ENCODE measurements around the gene MIEF1. TPM values are rescaled to one million over a fixed set of nuclear protein-coding genes. Genes with fewer than 3 reads are reported as not detected.

MIEF1 gene
- total RNA-seq, 4 donors from 2014 or later, result 11.4 to 25.4 (median 12.9) TPM

DNA sequence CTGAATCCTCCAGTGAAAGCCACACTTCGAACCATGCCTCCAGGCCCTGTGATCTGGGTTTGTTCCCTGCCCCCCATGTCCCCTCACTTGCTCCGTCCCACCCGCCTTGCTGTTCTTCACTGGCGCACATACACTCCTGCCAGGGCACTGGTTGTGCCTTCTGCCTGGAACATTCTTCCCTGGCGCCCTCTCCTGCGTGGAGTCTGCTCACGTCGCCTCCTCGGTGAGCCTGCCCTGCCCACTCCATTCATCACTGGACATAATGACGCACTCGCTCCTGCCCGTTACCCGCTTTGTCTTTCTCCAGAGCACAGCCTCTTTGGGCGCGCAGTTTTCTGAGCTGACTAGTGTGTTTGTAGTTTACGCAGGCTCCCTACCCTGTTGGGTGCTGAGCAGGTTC lies 21.0 kb upstream of the MIEF1 start:
- Histone ChIP-seq H3K27ac (no peak overlapping the region), H3K4me1 (no peaks in the 10 kb centered on the region), H3K9me3 (no peaks in the 10 kb centered on the region), H3K36me3 (no peaks in the 10 kb centered on the region), H3K4me3 (no peak overlapping the region), H3K27me3 (no peaks in the 10 kb centered on the region)
- TF ChIP-seq, protein P1, sequence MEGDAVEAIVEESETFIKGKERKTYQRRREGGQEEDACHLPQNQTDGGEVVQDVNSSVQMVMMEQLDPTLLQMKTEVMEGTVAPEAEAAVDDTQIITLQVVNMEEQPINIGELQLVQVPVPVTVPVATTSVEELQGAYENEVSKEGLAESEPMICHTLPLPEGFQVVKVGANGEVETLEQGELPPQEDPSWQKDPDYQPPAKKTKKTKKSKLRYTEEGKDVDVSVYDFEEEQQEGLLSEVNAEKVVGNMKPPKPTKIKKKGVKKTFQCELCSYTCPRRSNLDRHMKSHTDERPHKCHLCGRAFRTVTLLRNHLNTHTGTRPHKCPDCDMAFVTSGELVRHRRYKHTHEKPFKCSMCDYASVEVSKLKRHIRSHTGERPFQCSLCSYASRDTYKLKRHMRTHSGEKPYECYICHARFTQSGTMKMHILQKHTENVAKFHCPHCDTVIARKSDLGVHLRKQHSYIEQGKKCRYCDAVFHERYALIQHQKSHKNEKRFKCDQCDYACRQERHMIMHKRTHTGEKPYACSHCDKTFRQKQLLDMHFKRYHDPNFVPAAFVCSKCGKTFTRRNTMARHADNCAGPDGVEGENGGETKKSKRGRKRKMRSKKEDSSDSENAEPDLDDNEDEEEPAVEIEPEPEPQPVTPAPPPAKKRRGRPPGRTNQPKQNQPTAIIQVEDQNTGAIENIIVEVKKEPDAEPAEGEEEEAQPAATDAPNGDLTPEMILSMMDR (IDR thresholded peaks at IDR 0.05 in 4 of 5, conservative IDR thresholded peaks at IDR 0.05 in 1 of 5), result no peak
- no peak for TF ChIP-seq POLR2A (IDR thresholded peaks at IDR 0.05)
- intact Hi-C loops (cut with DNase I; ENCODE audit: low total_unique reads), result no loop called here
- no peak for DNase-seq
- no peak for ATAC-seq
- in situ Hi-C loops (cut with MboI; ENCODE audit: low sequenced_read_pairs in 4 of 4), result no loop called here

DNA sequence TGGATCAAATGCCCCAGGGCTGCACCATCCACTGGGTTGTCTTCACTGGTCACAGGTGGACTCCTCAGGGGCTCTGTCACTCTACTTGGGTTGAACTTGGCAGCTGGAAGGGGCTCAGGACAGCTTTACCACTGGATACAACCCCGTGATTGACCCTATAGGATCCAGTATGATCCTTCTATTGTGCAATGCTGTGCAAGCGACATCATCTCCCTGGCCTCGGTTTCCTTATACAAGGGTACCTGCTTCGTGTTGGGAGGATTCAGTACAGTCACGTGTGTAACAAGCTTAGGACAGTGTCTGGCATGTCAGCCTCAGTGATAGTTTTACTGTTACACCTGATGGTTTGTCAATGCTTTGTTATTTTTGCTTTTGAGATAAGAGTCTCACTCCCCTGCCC lies 20.5 kb upstream of the MIEF1 start:
- no peaks in the 10 kb centered on the region for H3K36me3 ChIP-seq
- TF ChIP-seq, protein P1 (IDR thresholded peaks at IDR 0.05 in 4 of 5, conservative IDR thresholded peaks at IDR 0.05 in 1 of 5), result no peak
- no peak for TF ChIP-seq POLR2A (IDR thresholded peaks at IDR 0.05)
- no peak overlapping the region for H3K4me3 ChIP-seq
- ATAC-seq (no peak), DNase-seq (no peak)
- in situ Hi-C loops (cut with MboI; ENCODE audit: low sequenced_read_pairs in 4 of 4) (no loop called here), intact Hi-C loops (cut with DNase I; ENCODE audit: low total_unique reads) (no loop called here)
- no peaks in the 10 kb centered on the region for H3K4me1 ChIP-seq
- no peak overlapping the region for H3K27ac ChIP-seq
- no peaks in the 10 kb centered on the region for H3K27me3 ChIP-seq
- no peaks in the 10 kb centered on the region for H3K9me3 ChIP-seq

DNA sequence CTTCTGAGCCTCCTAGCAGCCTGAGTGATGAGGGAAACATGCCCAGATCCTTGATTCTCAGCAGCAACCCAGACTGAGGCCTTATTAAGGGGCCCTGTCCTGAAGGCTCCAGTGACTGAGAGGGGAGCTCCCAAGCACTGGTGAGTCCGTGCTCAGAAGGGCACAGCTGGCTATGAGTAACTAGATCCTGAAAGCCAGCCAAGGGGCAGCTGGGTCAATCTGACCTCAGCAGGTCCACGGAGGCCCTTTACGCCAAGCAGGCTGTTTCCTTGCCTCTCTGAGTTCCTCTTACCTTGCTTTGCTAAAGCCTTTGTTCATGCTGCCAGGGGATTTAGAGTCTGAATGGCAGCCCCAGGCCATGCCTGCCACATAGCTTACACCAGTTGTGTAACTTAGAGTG lies 19.3 kb upstream of the MIEF1 start:
- intact Hi-C loops (cut with DNase I; ENCODE audit: low total_unique reads), result no loop called here
- H3K4me3 ChIP-seq, result no peak overlapping the region
- H3K36me3 ChIP-seq, result no peaks in the 10 kb centered on the region
- no peaks in the 10 kb centered on the region for H3K27me3 ChIP-seq
- no peak for DNase-seq
- H3K27ac ChIP-seq, result no peak overlapping the region
- H3K9me3 ChIP-seq, result no peaks in the 10 kb centered on the region
- no peaks in the 10 kb centered on the region for H3K4me1 ChIP-seq
- in situ Hi-C loops (cut with MboI; ENCODE audit: low sequenced_read_pairs in 4 of 4), result no loop called here
- TF ChIP-seq POLR2A (IDR thresholded peaks at IDR 0.05), result no peak
- TF ChIP-seq, protein P1 (IDR thresholded peaks at IDR 0.05 in 4 of 5, conservative IDR thresholded peaks at IDR 0.05 in 1 of 5), result no peak
- ATAC-seq, result no peak

DNA sequence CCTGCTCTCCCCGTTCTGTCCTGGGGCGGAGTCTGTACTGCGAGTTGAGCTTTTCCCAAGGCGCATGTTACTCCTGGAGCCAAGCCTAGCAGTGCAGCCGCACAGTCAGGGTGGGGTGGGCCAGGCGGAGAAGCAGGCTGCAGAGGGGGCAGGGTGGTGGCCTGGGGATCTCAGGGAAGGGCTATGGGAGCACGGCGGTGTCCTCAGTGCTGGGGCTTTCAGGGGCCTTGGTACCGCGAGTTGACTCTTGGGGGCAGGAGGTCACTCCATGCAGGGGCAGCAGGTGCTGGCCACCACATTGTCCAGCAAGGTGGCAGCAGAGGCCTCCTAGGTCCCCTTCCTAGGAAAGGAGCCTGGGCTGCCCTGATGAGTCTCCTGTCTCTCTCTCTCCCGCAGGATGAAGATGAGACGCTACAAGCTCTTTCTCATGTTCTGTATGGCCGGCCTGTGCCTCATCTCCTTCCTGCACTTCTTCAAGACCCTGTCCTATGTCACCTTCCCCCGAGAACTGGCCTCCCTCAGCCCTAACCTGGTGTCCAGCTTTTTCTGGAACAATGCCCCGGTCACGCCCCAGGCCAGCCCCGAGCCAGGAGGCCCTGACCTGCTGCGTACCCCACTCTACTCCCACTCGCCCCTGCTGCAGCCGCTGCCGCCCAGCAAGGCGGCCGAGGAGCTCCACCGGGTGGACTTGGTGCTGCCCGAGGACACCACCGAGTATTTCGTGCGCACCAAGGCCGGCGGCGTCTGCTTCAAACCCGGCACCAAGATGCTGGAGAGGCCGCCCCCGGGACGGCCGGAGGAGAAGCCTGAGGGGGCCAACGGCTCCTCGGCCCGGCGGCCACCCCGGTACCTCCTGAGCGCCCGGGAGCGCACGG lies 14.9 kb upstream of the MIEF1 start:
- Histone ChIP-seq H3K36me3 (no peaks in the 10 kb centered on the region), H3K27me3 (no peaks in the 10 kb centered on the region), H3K4me1 (no peaks in the 10 kb centered on the region), H3K27ac (peak overlapping the region in 1 of 4 donors; percentile 22), H3K9me3 (no peaks in the 10 kb centered on the region), H3K4me3 (no peak overlapping the region)
- intact Hi-C loops (cut with DNase I; ENCODE audit: low total_unique reads) (no loop called here), in situ Hi-C loops (cut with MboI; ENCODE audit: low sequenced_read_pairs in 4 of 4) (no loop called here)
- DNase-seq, result no peak
- ATAC-seq, result no peak
- TF ChIP-seq POLR2A (IDR thresholded peaks at IDR 0.05), result no peak
- TF ChIP-seq, protein P1 (IDR thresholded peaks at IDR 0.05 in 4 of 5, conservative IDR thresholded peaks at IDR 0.05 in 1 of 5), result no peak

Measured in gastrocnemius medialis (tissue), 4 donors.